ENCODE results near the gene UIMC1. TPM values are rescaled to one million over a fixed set of nuclear protein-coding genes. Genes with fewer than 3 reads are reported as not detected.

UIMC1 gene
- total RNA-seq, 1 donor, result 15.3 TPM

- no peak for DNase-seq (ENCODE audit: low read depth in 2 of 3, low spot score in 2 of 3)
Observed at GRCh38 chr5:176956756-176957155, 49.8 kb downstream of the UIMC1 start.

GRCh38 chr5:176955895-176956294 is 50.7 kb downstream of the UIMC1 start:
- DNase-seq (ENCODE audit: low read depth in 2 of 3, low spot score in 2 of 3), result no peak

GRCh38 chr5:176954050-176954449 is 52.5 kb downstream of the UIMC1 start:
- no peak for DNase-seq (ENCODE audit: low read depth in 2 of 3, low spot score in 2 of 3)

GRCh38 chr5:176952531-176953193 is 53.9 kb downstream of the UIMC1 start:
- no peak for DNase-seq (ENCODE audit: low read depth in 2 of 3, low spot score in 2 of 3)

GRCh38 chr5:176948458-176948857 is 58.1 kb downstream of the UIMC1 start:
- DNase-seq (ENCODE audit: low read depth in 2 of 3, low spot score in 2 of 3), result no peak

- no peak for DNase-seq (ENCODE audit: low read depth in 2 of 3, low spot score in 2 of 3)
Observed at GRCh38 chr5:176947847-176948246, 58.7 kb downstream of the UIMC1 start.

GRCh38 chr5:176944268-176944667 is 62.3 kb downstream of the UIMC1 start:
- no peak for DNase-seq (ENCODE audit: low read depth in 2 of 3, low spot score in 2 of 3)

GRCh38 chr5:176943816-176944215 is 62.8 kb downstream of the UIMC1 start:
- no peak for DNase-seq (ENCODE audit: low read depth in 2 of 3, low spot score in 2 of 3)

- no peak for DNase-seq (ENCODE audit: low read depth in 2 of 3, low spot score in 2 of 3)
Observed at GRCh38 chr5:176941951-176942350, 64.6 kb downstream of the UIMC1 start.

- no peak for DNase-seq (ENCODE audit: low read depth in 2 of 3, low spot score in 2 of 3)
Observed at GRCh38 chr5:176938472-176938871, 68.1 kb downstream of the UIMC1 start.

GRCh38 chr5:176935017-176935416 is 71.6 kb downstream of the UIMC1 start:
- DNase-seq (ENCODE audit: low read depth in 2 of 3, low spot score in 2 of 3), result no peak

GRCh38 chr5:176934309-176934930 is 72.2 kb downstream of the UIMC1 start:
- no peak for DNase-seq (ENCODE audit: low read depth in 2 of 3, low spot score in 2 of 3)

GRCh38 chr5:176929654-176930053 is 76.9 kb downstream of the UIMC1 start:
- no peak for DNase-seq (ENCODE audit: low read depth in 2 of 3, low spot score in 2 of 3)

- DNase-seq (ENCODE audit: low read depth in 2 of 3, low spot score in 2 of 3), result no peak
Observed at GRCh38 chr5:176927562-176927961, 79.0 kb downstream of the UIMC1 start.

- no peak for DNase-seq (ENCODE audit: low read depth in 2 of 3, low spot score in 2 of 3)
Observed at GRCh38 chr5:176922817-176923216, 83.8 kb downstream of the UIMC1 start.

GRCh38 chr5:176921714-176922113 is 84.9 kb downstream of the UIMC1 start:
- DNase-seq (ENCODE audit: low read depth in 2 of 3, low spot score in 2 of 3), result no peak

- no peak for DNase-seq (ENCODE audit: low read depth in 2 of 3, low spot score in 2 of 3)
Observed at GRCh38 chr5:176918613-176919012, 88.0 kb downstream of the UIMC1 start.

- DNase-seq (ENCODE audit: low read depth in 2 of 3, low spot score in 2 of 3), result no peak
Observed at GRCh38 chr5:176916337-176916736, 90.2 kb downstream of the UIMC1 start.

GRCh38 chr5:176915906-176916305 is 90.7 kb downstream of the UIMC1 start:
- DNase-seq (ENCODE audit: low read depth in 2 of 3, low spot score in 2 of 3), result no peak

GRCh38 chr5:176912115-176912514 is 94.5 kb downstream of the UIMC1 start:
- DNase-seq (ENCODE audit: low read depth in 2 of 3, low spot score in 2 of 3), result no peak

- DNase-seq (ENCODE audit: low read depth in 2 of 3, low spot score in 2 of 3), result no peak
Observed at GRCh38 chr5:176908675-176909368, 97.8 kb downstream of the UIMC1 start.

GRCh38 chr5:176906796-176907195 is 99.8 kb downstream of the UIMC1 start:
- no peak for DNase-seq (ENCODE audit: low read depth in 2 of 3, low spot score in 2 of 3)

Data from hematopoietic multipotent progenitor cell (in vitro differentiated cells).